ENCODE results near the gene CLEC4E.
"Not testable (repeated sequence)": the region's sequence is repeated elsewhere in the genome, so short reads cannot be mapped to it uniquely, and the experiment has no call there.

Gene CLEC4E, protein sequence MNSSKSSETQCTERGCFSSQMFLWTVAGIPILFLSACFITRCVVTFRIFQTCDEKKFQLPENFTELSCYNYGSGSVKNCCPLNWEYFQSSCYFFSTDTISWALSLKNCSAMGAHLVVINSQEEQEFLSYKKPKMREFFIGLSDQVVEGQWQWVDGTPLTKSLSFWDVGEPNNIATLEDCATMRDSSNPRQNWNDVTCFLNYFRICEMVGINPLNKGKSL

DNA sequence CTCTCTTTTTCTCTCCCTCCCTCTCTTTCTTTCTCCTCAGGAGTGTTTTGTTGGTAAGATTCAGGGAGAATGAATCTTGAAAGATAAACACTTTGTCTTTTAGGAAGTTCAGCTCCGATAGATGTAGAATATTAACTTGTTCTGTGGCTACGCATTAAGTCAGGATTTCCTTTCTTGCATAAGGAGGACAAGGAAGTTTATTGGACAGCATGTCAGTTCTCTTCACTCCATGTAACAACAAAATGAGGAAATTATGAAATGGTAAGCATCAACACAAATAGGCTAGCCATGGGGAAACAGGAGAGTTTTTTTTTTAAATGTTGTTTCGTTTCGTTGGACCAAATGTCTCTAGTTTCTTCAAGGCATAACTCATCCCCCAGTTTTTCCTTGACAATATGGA, at the start of gene CLEC4E:
Gene CLEC4E, minus strand, starts transcription at position 75 of the 400 bp plus-strand sequence. CDS start 108 bp downstream, outside the sequence.
- not testable (repeated sequence) for DNase-seq

DNA sequence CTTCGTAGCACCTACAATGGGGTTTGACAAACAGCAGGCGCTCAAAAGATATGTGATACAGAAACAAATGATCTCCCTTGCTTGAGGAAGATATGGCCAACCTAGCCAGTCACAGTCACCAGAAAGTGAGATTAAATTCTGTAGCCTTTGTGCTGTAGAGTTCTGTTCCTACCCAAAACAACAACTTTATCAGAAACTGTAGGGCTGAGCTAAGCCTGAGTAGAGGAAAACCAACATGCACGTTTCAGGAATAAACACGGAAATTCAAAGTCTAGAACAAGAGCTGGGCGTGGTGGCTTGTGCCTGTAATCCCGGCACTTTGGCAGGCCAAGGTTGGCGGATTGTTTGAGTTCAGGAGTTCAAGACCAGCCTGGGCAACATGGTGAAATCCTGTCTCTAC, 49.0 kb upstream of the CLEC4E start:
- DNase-seq, result no peak

GRCh38 chr12:8584478-8584877, 43.8 kb upstream of the CLEC4E start:
- DNase-seq, result not testable (repeated sequence)

GRCh38 chr12:8584004-8584403, 43.3 kb upstream of the CLEC4E start:
- no peak for DNase-seq

DNA sequence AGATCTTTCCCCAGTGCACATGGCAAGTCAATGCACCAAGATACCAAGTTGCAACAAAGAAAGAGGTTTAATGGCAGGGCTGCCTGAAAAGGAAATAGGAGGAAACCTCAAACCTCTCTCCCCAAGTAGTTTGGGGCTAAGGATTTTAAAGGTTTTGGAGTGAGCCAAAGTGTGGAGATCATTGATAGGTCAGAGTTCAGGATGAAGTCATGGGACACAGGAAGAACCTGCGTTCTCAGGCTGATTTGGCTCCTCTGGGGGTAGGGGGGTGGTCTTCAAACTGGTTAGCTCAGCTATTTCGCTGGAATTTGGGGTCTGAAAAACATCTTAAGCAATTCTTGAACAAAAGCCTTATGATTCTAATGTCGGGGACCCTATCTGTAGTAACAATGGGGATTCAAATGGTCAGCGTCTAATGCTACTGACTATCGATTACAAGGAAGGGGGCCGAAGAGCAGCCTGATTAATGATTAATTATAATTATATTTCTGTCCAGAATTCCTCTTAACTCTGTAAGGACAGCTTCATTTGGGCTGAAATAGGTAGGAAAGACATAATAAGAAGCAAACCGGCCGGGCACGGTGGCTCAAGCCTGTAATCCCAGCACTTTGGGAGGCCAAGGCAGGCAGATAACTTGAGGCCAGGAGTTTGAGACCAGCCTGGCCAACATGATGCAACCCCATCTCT, 40.5 kb upstream of the CLEC4E start:
- DNase-seq, result no peak

DNA sequence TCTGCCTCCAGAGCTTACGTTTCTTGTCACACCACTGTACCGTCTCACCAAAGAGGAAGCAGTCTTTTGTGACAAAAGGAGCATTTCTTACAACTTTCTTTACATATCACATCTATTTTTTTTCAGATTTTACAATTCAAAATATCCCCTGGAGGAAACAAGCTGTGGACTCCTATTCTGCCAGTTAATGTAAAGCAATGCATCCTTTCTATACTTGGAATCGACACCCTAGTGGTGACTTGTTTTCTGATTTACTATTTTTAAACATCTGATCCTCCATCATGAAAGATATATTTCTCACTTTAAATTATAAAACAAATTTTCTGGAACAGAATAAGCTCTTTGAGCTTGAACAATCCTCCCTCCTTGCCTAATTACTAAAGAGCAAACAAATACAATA, 37.2 kb upstream of the CLEC4E start:
- DNase-seq, result no peak

DNA sequence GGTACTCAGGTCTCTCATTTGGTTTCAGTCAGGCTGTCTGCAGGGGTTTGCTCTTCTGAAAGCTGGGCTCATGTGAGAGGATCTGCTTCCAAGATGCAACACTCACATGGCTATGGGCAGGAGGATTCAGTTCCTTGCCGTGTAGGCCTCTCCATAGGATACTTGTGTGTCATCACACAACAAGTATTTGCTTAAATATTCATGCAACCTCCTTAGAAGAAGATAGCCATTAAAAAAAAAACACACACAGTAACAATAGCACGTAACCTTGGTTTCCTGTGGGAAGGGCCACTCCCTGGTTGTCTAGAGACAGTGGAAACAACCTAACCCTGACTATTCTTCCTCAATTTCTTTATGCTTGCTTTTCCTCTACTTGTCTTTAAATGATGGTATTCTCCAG, 31.8 kb upstream of the CLEC4E start:
- no peak for DNase-seq

GRCh38 chr12:8566525-8566924, 25.8 kb upstream of the CLEC4E start:
- DNase-seq, result no peak

DNA sequence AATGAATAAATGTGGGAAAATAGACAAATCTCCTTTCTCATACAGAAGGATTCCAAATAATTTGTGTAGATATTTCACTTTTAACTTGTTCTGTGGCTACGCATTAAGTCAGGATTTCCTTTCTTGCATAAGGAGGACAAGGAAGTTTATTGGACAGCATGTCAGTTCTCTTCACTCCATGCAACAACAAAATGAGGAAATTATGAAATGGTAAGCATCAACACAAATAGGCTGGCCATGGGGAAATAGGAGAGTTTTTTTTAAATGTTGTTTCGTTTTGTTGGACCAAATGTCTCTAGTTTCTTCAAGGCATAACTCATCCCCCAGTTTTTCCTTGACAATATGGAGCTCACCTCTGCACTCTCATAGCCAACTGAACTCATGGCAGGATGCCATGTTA, 25.3 kb upstream of the CLEC4E start:
- not testable (repeated sequence) for DNase-seq

DNA sequence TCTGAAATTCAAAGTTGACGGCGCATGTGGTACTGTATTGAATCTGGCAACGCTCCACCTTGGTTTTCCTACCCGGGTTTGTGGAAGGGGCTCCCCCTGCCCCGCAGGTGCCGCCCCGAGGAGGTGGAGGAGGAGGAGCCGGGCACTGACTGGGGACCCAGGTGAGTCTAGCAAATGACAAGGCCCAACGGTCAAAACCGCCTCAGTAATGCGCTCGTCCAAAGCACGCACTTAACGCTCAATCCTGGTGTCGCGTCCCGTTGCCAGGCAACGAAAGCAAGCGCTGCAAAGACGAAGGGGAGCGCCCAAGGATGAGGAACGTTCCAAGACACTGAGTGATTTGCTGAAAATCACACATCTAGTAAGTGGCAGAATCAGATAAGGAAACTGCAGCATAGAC, 24.0 kb upstream of the CLEC4E start:
- no peak for DNase-seq

- DNase-seq, result no peak
These were observed 22.7 kb upstream of the CLEC4E start for GRCh38 chr12:8563356-8563755.

- DNase-seq, result no peak
These were observed 21.6 kb upstream of the CLEC4E start for GRCh38 chr12:8562310-8562709.

DNA sequence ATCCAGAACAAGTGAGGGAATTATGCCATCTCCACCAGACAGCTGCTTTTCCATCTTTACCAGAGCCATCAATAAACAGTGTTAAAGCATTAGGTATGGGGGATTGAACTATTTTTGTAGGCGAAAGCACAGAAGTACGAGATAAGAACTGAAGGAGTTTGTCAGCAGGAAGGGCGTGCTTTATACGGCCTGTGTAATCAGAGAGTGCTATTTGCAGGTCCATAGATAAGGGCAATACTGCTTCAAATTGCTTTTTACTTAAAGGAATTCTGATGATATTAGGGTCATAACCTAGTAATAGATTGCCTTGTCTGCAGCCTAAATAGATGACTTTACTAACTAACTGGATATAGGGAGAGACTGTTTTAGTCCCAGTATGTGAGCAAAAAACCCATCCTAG, 20.3 kb upstream of the CLEC4E start:
- DNase-seq, result no peak

DNA sequence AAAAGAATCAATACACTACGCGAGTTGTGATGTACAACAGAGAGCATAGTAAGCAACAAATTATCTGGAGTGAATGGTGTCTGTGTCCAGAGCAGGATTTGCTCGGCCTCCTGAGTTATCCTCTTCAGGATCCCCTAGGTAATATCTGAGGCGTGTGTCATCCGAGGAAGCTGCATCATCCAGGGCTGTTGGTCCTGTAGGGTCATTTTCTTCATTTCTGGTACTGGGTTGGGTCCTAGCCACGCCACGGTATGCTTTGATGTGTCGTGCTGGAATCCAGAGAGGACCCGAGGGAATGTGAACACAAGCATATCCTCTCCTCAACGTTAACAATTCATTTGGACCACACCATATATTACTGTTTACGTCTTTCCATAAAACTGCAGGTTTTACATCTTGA, 19.0 kb upstream of the CLEC4E start:
- no peak for DNase-seq

GRCh38 chr12:8556531-8557097, 15.9 kb upstream of the CLEC4E start:
- no peak for DNase-seq

DNA sequence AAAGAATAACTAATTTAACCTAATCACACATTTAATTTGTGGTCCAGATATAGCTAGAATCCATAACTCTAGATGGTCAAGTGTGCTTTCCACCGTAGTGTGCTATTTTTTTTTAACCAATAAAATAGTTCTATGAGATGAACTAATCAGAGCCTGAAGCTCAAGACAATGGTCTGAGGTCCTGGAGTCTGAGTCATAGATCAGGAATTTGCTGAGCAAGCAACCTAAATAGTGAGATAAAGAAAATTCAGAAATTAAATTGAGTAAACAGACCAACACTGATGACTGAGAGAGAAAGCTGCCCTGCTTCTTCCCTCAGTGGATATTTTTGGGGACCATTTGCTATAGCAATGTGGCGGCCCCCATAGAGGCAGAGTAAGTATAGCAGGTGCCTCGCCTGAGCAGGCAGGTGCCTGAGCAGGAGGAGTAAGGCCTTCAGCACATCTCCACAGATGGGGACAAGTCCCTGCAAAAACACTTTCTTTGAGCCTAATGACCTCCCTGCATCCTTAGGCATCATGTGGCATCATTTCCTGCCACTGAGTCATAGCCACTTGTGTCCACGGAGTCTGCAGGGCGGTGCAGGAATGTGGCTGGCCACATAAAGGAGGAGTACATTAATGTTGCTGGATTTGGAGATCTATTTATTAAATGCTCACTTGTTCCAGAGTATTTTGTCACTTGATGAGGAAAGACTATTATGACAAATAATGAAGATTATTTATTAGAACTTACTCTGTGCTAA, 13.9 kb upstream of the CLEC4E start:
- DNase-seq, result no peak

GRCh38 chr12:8553088-8553627, 12.5 kb upstream of the CLEC4E start:
- DNase-seq, result no peak

- no peak for DNase-seq
These were observed 8.7 kb upstream of the CLEC4E start for GRCh38 chr12:8549381-8549780.

DNA sequence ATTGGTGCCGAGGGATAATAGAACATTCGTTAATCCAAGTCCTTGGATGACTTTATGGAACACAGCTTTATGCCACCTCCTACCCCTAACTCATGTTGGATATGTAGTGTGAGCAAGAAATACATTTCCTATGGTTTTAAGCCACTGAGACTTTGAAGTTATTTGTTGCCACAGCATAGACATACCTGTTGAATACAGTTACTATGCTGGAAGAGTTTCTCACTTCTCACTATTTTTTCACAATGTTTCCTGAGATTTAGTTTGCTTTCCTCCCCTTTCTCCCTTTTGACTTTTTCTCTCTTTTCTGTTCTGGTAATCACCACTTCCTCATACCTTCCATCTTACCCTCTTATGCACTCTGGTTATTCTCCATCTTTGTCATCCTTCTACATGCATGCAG, 7.5 kb upstream of the CLEC4E start:
- DNase-seq, result no peak

- no peak for DNase-seq
These were observed 6.9 kb upstream of the CLEC4E start for GRCh38 chr12:8547645-8548044.

- DNase-seq, result no peak
These were observed 5.9 kb upstream of the CLEC4E start for GRCh38 chr12:8546591-8546990.

GRCh38 chr12:8544295-8544694, 3.6 kb upstream of the CLEC4E start:
- peak; percentile 19 for DNase-seq

GRCh38 chr12:8541562-8541961, 857 bp upstream of the CLEC4E start:
- DNase-seq, result no peak

GRCh38 chr12:8537820-8538219, 2.9 kb downstream of the CLEC4E start:
- DNase-seq, result not testable (repeated sequence)
